ENCODE measurements around the gene CLCF1. TPM values are rescaled to one million over a fixed set of nuclear protein-coding genes. Genes with fewer than 3 reads are reported as not detected.

Gene CLCF1
- total and polyA plus RNA-seq, 2 experiments from 2014 or later, result 0.16 to 2.4 TPM

DNA sequence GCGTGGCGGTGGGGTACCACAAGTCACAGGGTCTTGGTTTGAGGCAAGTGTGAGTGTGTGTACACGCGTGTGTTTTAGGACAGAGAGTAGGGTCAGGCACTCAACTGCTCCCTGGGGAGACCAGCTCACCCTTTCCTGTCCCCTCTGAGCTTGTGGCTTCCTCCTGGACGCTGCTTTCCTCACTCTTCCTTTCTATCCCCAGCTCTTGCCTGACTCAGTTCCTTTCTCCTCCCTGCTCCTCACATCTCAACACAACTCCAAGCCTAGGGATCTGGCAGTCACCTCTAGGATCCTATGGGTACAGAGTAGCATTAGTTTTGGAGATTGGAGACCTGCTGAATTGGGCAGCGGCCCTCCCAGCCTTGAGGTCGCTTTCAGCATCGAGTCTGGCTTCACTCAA lies 4.1 kb downstream of the CLCF1 start:
- Histone ChIP-seq H3K4me3 (no peak overlapping the region), H3K4me1 (ENCODE audit: low read depth) (peaks cover 7% of the 10 kb centered on the region), H3K27me3 (peaks cover 5% of the 10 kb centered on the region), H3K36me3 (no peaks in the 10 kb centered on the region), H3K27ac (no peak overlapping the region), H3K9me3 (ENCODE audit: low read depth) (no peaks in the 10 kb centered on the region)
- DNase-seq (ENCODE audit: low read depth in 1 of 2, low spot score in 1 of 2), result no peak
- TF ChIP-seq CTCF (IDR thresholded peaks at IDR 0.05; ENCODE audit: low read depth, low read length), result no peak

GRCh38 chr11:67368621-67369020 lies 4.8 kb downstream of the CLCF1 start:
- no peak for DNase-seq (ENCODE audit: low read depth in 1 of 2, low spot score in 1 of 2)
- no peak overlapping the region for H3K27ac ChIP-seq
- no peak overlapping the region for H3K4me3 ChIP-seq
- no peaks in the 10 kb centered on the region for H3K36me3 ChIP-seq
- TF ChIP-seq CTCF (IDR thresholded peaks at IDR 0.05; ENCODE audit: low read depth, low read length), result no peak
- H3K9me3 ChIP-seq (ENCODE audit: low read depth), result no peaks in the 10 kb centered on the region
- no peaks in the 10 kb centered on the region for H3K27me3 ChIP-seq
- H3K4me1 ChIP-seq (ENCODE audit: low read depth), result peaks cover 2% of the 10 kb centered on the region

DNA sequence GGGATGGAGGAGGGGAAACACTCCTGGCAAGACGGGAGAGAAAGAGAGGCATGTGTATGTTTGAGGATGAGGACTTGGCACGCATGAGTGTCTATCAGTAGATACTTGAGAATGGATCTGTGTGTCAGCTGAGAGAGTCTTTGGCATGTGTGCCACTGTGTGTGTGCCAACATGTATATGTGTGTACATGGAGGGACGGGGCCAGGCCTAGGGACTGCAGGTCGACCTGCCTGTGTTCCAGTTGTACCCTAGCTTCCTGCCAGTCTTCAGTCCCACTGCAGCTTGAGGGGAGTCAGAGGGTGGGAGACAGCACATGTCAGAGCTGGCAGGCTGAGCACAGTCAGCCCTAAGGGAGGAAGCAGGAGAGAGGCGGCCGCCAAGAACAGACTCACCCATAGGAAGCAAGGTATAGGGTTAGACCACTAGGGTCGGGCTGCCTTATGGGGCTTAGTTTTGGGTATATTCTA lies 5.6 kb downstream of the CLCF1 start:
- H3K36me3 ChIP-seq, result no peaks in the 10 kb centered on the region
- no peak for DNase-seq (ENCODE audit: low read depth in 1 of 2, low spot score in 1 of 2)
- no peak overlapping the region for H3K27ac ChIP-seq
- no peaks in the 10 kb centered on the region for H3K9me3 ChIP-seq (ENCODE audit: low read depth)
- no peaks in the 10 kb centered on the region for H3K4me1 ChIP-seq (ENCODE audit: low read depth)
- no peaks in the 10 kb centered on the region for H3K27me3 ChIP-seq
- no peak overlapping the region for H3K4me3 ChIP-seq
- no peak for TF ChIP-seq CTCF (IDR thresholded peaks at IDR 0.05; ENCODE audit: low read depth, low read length)

DNA sequence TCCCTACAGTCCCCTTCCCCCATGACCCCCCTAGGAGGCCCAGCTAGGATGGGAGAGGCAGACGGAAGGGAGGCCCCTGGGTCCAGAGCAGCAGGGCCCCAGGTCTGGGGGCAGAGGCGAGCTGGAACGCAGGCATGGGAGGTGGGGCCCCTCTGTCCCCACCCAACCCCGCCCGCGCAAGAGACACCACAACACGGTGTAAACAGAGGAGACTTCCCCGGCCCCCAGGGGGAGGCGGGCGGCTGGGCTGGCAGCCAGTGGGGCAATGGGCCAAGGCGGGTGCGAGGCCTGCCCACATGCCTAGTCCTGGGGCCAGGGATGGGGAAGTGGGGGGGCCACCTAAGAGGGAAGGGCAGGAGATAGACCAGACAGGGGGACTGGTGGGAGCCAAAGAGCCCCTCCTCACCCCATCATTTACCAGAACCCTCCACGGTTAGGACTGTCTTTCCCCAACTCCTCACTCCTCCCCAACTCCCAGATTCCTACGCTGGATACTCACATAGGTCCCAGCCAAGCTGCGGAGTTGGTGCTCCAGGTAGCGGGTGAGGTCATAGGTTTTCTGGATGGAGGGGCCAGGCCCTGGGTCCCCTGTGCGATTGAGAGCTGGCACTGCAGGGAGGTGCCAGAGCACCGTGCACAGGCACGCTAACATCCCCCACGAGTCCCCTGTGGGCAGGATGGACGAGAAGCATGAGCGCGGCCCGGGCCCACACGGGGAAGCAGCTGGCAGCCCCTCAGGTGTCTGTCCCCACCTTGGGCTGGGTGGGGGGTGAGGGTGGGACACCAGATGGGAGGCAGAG lies 6.2 kb downstream of the CLCF1 start:
- no peaks in the 10 kb centered on the region for H3K27me3 ChIP-seq
- H3K4me3 ChIP-seq, result no peak overlapping the region
- no peak overlapping the region for H3K27ac ChIP-seq
- TF ChIP-seq CTCF (IDR thresholded peaks at IDR 0.05; ENCODE audit: low read depth, low read length), result no peak
- no peaks in the 10 kb centered on the region for H3K36me3 ChIP-seq
- H3K4me1 ChIP-seq (ENCODE audit: low read depth), result no peaks in the 10 kb centered on the region
- no peaks in the 10 kb centered on the region for H3K9me3 ChIP-seq (ENCODE audit: low read depth)
- peak in 1 of 2 donors; percentile 61 for DNase-seq (ENCODE audit: low read depth in 1 of 2, low spot score in 1 of 2)

DNA sequence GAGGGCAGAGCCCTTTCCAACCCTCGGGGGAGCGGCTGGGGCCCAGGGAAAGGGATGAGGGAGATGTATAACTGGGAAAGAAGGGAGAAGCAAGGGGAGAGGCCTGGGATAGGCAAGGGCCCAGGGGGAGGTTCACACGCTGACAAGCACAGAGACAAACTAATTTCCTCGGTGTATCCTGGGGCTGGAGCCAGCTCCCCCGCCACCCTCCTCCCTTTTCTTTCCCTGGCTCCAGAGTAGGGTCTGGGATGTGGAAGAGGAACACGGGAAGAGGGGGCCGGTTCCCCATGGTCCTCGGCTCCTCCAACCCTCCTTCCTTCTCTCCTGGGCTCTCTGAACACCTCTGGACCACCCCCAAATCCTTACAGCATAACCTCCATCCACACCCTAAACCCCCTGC lies 6.9 kb downstream of the CLCF1 start:
- no peak for TF ChIP-seq CTCF (IDR thresholded peaks at IDR 0.05; ENCODE audit: low read depth, low read length)
- no peaks in the 10 kb centered on the region for H3K9me3 ChIP-seq (ENCODE audit: low read depth)

More for the DNA sequence above, 6.9 kb downstream of the CLCF1 start:
- DNase-seq (ENCODE audit: low read depth in 1 of 2, low spot score in 1 of 2), result peak in 1 of 2 donors; percentile 74
- H3K4me1 ChIP-seq (ENCODE audit: low read depth), result no peaks in the 10 kb centered on the region
- H3K4me3 ChIP-seq, result no peak overlapping the region
- no peak overlapping the region for H3K27ac ChIP-seq
- no peaks in the 10 kb centered on the region for H3K36me3 ChIP-seq
- H3K27me3 ChIP-seq, result no peaks in the 10 kb centered on the region

All from cardiac muscle cell (in vitro differentiated cells and primary cell).